Neural progenitor cell (in vitro differentiated cells): ENCODE data around the gene GRID1. TPM values are rescaled to one million over a fixed set of nuclear protein-coding genes. Genes with fewer than 3 reads are reported as not detected.

Source experiments
- DNase-seq: peaks from one replicate; pipeline ENCODE4 v3.0.0-alpha.2; 2016; ENCODE audit warnings: low spot score
- H2AFZ ChIP-seq: fragments of 200-600 bp; sonication (generic); replicated peaks from 2 replicates; pipeline ENCODE4 v1.6.1; 2016; ENCODE audit warnings: antibody characterized with exemption
- H3F3A ChIP-seq: fragments of 200-600 bp; sonication (generic); 2 replicates; pipeline ENCODE4 v1.6.1; 2016; ENCODE audit warnings: antibody characterized with exemption, low read depth
- H3K27ac ChIP-seq: fragments of 200-600 bp; sonication (generic); 2 replicates; pipeline ENCODE4 v1.5.1; 2016; ENCODE audit warnings: mild to moderate bottlenecking
- H3K27me3 ChIP-seq: fragments of 200-600 bp; sonication (generic); 2 replicates; pipeline ENCODE4 v1.6.1; 2016; ENCODE audit warnings: mild to moderate bottlenecking, moderate library complexity
- H3K36me3 ChIP-seq: fragments of 200-600 bp; sonication (generic); 2 replicates; pipeline ENCODE4 v1.5.1; 2016
- H3K4me1 ChIP-seq: fragments of 200-600 bp; sonication (generic); 2 replicates; pipeline ENCODE4 v1.6.1; 2016; ENCODE audit warnings: mixed run types
- H3K4me2 ChIP-seq: fragments of 200-600 bp; sonication (generic); 2 replicates; pipeline ENCODE4 v1.6.1; 2016
- H3K4me3 ChIP-seq: fragments of 200-600 bp; sonication (generic); 2 replicates; pipeline ENCODE4 v1.5.1; 2016
- H3K79me2 ChIP-seq: fragments of 200-600 bp; sonication (generic); 2 replicates; pipeline ENCODE4 v1.6.1; 2016; ENCODE audit warnings: low read depth
- H3K9ac ChIP-seq: fragments of 200-600 bp; sonication (generic); 2 replicates; pipeline ENCODE4 v1.6.1; 2016
- H3K9me3 ChIP-seq: fragments of 200-600 bp; sonication (generic); 2 replicates; pipeline ENCODE4 v1.5.1; 2016; ENCODE audit warnings: low read depth
- H4K20me1 ChIP-seq: fragments of 200-600 bp; sonication (generic); 2 replicates; pipeline ENCODE4 v1.6.1; 2016; ENCODE audit warnings: low read depth
- H3K27ac Mint-ChIP-seq: 3 replicates; pipeline ENCODE4 v1.8.0; 2021; ENCODE audit warnings: mixed read lengths
- H3K27me3 Mint-ChIP-seq: 2 replicates; pipeline ENCODE4 v1.8.0; 2022; ENCODE audit warnings: low read depth, mild to moderate bottlenecking, inconsistent platforms, moderate library complexity, mixed read lengths; ENCODE audit not compliant: insufficient read depth
- H3K36me3 Mint-ChIP-seq: 3 replicates; pipeline ENCODE4 v1.8.0; 2021; ENCODE audit warnings: mixed read lengths
- H3K4me1 Mint-ChIP-seq: 3 replicates; pipeline ENCODE4 v1.8.0; 2021; ENCODE audit warnings: mixed read lengths
- H3K4me3 Mint-ChIP-seq: 3 replicates; pipeline ENCODE4 v1.8.0; 2021; ENCODE audit warnings: mild to moderate bottlenecking, moderate library complexity, mixed read lengths
- H3K9me3 Mint-ChIP-seq: 3 replicates; pipeline ENCODE4 v1.8.0; 2020; ENCODE audit warnings: mixed read lengths
- CTCF ChIP-seq: fragments of 200-600 bp; sonication (generic); IDR thresholded peaks from 2 replicates; pipeline ENCODE4 v1.5.1; 2017; ENCODE audit warnings: antibody characterized with exemption, mild to moderate bottlenecking
- EZH2 ChIP-seq: fragments of 200-600 bp; sonication (generic); IDR thresholded peaks from 2 replicates; pipeline ENCODE4 v1.6.1; 2017; ENCODE audit warnings: antibody characterized with exemption, mild to moderate bottlenecking, moderate library complexity
- EZH2phosphoT487 ChIP-seq: fragments of 200-600 bp; sonication (generic); IDR thresholded peaks from 2 replicates; pipeline ENCODE4 v1.6.1; 2017; ENCODE audit warnings: antibody characterized with exemption
- total RNA-seq: library from RNA; depleted of rRNA; stranded (reverse); fragments of >200 nt; gene quantifications from 2 replicates; pipeline ENCODE4 v1.2.3, GENCODE V29; 2015; ENCODE audit warnings: low replicate concordance

Gene GRID1
- total RNA-seq, 1 donor from 2014 or later, result not detected

GRCh38 chr10:85602306-85602705 is 764.3 kb downstream of the GRID1 start:
- Mint-ChIP-seq H3K27ac (no peak overlapping the region), H3K4me1 (peaks cover 3% of the 10 kb centered on the region), H3K36me3 (no peaks in the 10 kb centered on the region), H3K27me3 (peaks cover 7% of the 10 kb centered on the region), H3K9me3 (peaks cover 3% of the 10 kb centered on the region), H3K4me3 (no peak overlapping the region)
- Histone ChIP-seq H2AFZ (no peak overlapping the region), H3K4me3 (no peak overlapping the region), H3K27ac (no peak overlapping the region), H4K20me1 (no peaks in the 10 kb centered on the region), H3F3A (no peaks in the 10 kb centered on the region), H3K4me1 (peaks cover 2% of the 10 kb centered on the region), H3K9ac (no peak overlapping the region), H3K4me2 (no peak overlapping the region), H3K79me2 (no peaks in the 10 kb centered on the region), H3K27me3 (no peaks in the 10 kb centered on the region), H3K9me3 (no peaks in the 10 kb centered on the region), H3K36me3 (no peaks in the 10 kb centered on the region)
- DNase-seq, result no peak
- TF ChIP-seq EZH2 (no peak), EZH2phosphoT487 (no peak), CTCF (no peak)

- no peak overlapping the region for H3K4me3 Mint-ChIP-seq
- H3K4me3 ChIP-seq, result no peak overlapping the region
- no peaks in the 10 kb centered on the region for H3K36me3 ChIP-seq
- TF ChIP-seq EZH2phosphoT487 (no peak), EZH2 (no peak), CTCF (no peak)
- H2AFZ ChIP-seq, result no peak overlapping the region
- H3K4me2 ChIP-seq, result no peak overlapping the region
- no peak overlapping the region for H3K9ac ChIP-seq
- no peak overlapping the region for H3K27ac ChIP-seq
- H3K27me3 Mint-ChIP-seq, result peaks cover 6% of the 10 kb centered on the region
- H3K79me2 ChIP-seq, result no peaks in the 10 kb centered on the region
- H3K27ac Mint-ChIP-seq, result no peak overlapping the region
- no peak for DNase-seq
- H3K9me3 ChIP-seq, result no peaks in the 10 kb centered on the region
- H3K27me3 ChIP-seq, result no peaks in the 10 kb centered on the region
- peaks cover 3% of the 10 kb centered on the region for H3K9me3 Mint-ChIP-seq
- H3K4me1 ChIP-seq, result peaks cover 7% of the 10 kb centered on the region
- peaks cover 8% of the 10 kb centered on the region for H3K4me1 Mint-ChIP-seq
- no peaks in the 10 kb centered on the region for H3K36me3 Mint-ChIP-seq
- no peaks in the 10 kb centered on the region for H4K20me1 ChIP-seq
- H3F3A ChIP-seq, result no peaks in the 10 kb centered on the region
These were observed 765.1 kb downstream of the GRID1 start for GRCh38 chr10:85601526-85601925.

GRCh38 chr10:85600744-85601081 is 765.9 kb downstream of the GRID1 start:
- no peaks in the 10 kb centered on the region for H3K36me3 Mint-ChIP-seq
- Histone ChIP-seq H3K27ac (no peak overlapping the region), H3K9ac (no peak overlapping the region), H3K4me2 (no peak overlapping the region), H3K27me3 (no peaks in the 10 kb centered on the region), H3K9me3 (no peaks in the 10 kb centered on the region), H3K79me2 (no peaks in the 10 kb centered on the region), H3K36me3 (no peaks in the 10 kb centered on the region), H3K4me3 (no peak overlapping the region), H3F3A (no peaks in the 10 kb centered on the region), H4K20me1 (no peaks in the 10 kb centered on the region), H3K4me1 (peaks cover 7% of the 10 kb centered on the region), H2AFZ (no peak overlapping the region)
- no peak for TF ChIP-seq CTCF
- no peak for TF ChIP-seq EZH2phosphoT487
- no peak for TF ChIP-seq EZH2
- peaks cover 8% of the 10 kb centered on the region for H3K4me1 Mint-ChIP-seq
- peaks cover 6% of the 10 kb centered on the region for H3K27me3 Mint-ChIP-seq
- peaks cover 3% of the 10 kb centered on the region for H3K9me3 Mint-ChIP-seq
- H3K4me3 Mint-ChIP-seq, result no peak overlapping the region
- no peak overlapping the region for H3K27ac Mint-ChIP-seq
- DNase-seq, result no peak
